Epidermal melanocyte (primary cell): Measurements from ENCODE around the gene AQP5.

Experiments
- DNase-seq: peaks from one replicate; pipeline ENCODE4 v3.0.0; 2011; ENCODE audit warnings: low spot score; ENCODE audit not compliant: insufficient read length

AQP5 gene

GRCh38 chr12:49932023-49932422, 29.6 kb upstream of the AQP5 start:
- DNase-seq = no peak

GRCh38 chr12:49932533-49933130, 29.0 kb upstream of the AQP5 start:
- DNase-seq = no peak

GRCh38 chr12:49933796-49934195, 27.9 kb upstream of the AQP5 start:
- no peak for DNase-seq

GRCh38 chr12:49934505-49934904, 27.2 kb upstream of the AQP5 start:
- DNase-seq = no peak

GRCh38 chr12:49936925-49937324, 24.7 kb upstream of the AQP5 start:
- DNase-seq = no peak

- DNase-seq = no peak
Observed at GRCh38 chr12:49937639-49938300, 23.9 kb upstream of the AQP5 start.

- no peak for DNase-seq
Observed at GRCh38 chr12:49939307-49939706, 22.4 kb upstream of the AQP5 start.

- DNase-seq = no peak
Observed at GRCh38 chr12:49939707-49940106, 22.0 kb upstream of the AQP5 start.

GRCh38 chr12:49941556-49942511, 19.8 kb upstream of the AQP5 start:
- DNase-seq = no peak

GRCh38 chr12:49942512-49942893, 19.2 kb upstream of the AQP5 start:
- no peak for DNase-seq

- no peak for DNase-seq
Observed at GRCh38 chr12:49942921-49943624, 18.6 kb upstream of the AQP5 start.

- no peak for DNase-seq
Observed at GRCh38 chr12:49943625-49943960, 18.1 kb upstream of the AQP5 start.

- DNase-seq = no peak
Observed at GRCh38 chr12:49944046-49944445, 17.6 kb upstream of the AQP5 start.

- DNase-seq = no peak
Observed at GRCh38 chr12:49944718-49945117, 17.0 kb upstream of the AQP5 start.

- peak; percentile 83 for DNase-seq
Observed at GRCh38 chr12:49945394-49946080, 16.1 kb upstream of the AQP5 start.

GRCh38 chr12:49946086-49946485, 15.6 kb upstream of the AQP5 start:
- DNase-seq = no peak

GRCh38 chr12:49946497-49946896, 15.2 kb upstream of the AQP5 start:
- DNase-seq = no peak

- no peak for DNase-seq
Observed at GRCh38 chr12:49947593-49948226, 14.0 kb upstream of the AQP5 start.

- no peak for DNase-seq
Observed at GRCh38 chr12:49948866-49949845, 12.5 kb upstream of the AQP5 start.

- DNase-seq = no peak
Observed at GRCh38 chr12:49949866-49950265, 11.8 kb upstream of the AQP5 start.
